Activated CD4-positive, alpha-beta T cell treated with anti-CD3 and anti-CD28 coated beads, Interleukin-2, amount 10 ng/mL, durations not matched to agents 7 days and 5 days (primary cell): ENCODE results near the gene FLT1. TPM values are rescaled to one million over a fixed set of nuclear protein-coding genes. Genes with fewer than 3 reads are reported as not detected.
A peak's percentile ranks its signal among the peaks of the same experiment; 100 is the strongest.

Source experiments
- CTCF ChIA-PET: fragments of 350-600 bp; sonication (Branson Sonifier 250); formaldehyde crosslinking; loops from one replicate; lab custom pipeline; 2021; ENCODE audit warnings: antibody characterized with exemption; lab: Charles Lee
- POLR2A ChIA-PET: fragments of 350-600 bp; sonication (Branson Sonifier 250); formaldehyde crosslinking; loops from one replicate; lab custom pipeline; 2021; ENCODE audit warnings: antibody characterized with exemption; lab: Charles Lee
- DNase-seq: peaks from one replicate; pipeline ENCODE4 v3.0.0-alpha.2; 2020
- H3K27ac Mint-ChIP-seq: one replicate; pipeline ENCODE4 v1.8.0; 2021; ENCODE audit warnings: mild to moderate bottlenecking, moderate library complexity, mixed read lengths
- H3K27me3 Mint-ChIP-seq: one replicate; pipeline ENCODE4 v1.8.0; 2021; ENCODE audit warnings: mixed read lengths
- H3K36me3 Mint-ChIP-seq: one replicate; pipeline ENCODE4 v1.8.0; 2021; ENCODE audit warnings: low read depth, mixed read lengths
- H3K4me1 Mint-ChIP-seq: one replicate; pipeline ENCODE4 v1.8.0; 2021; ENCODE audit warnings: mixed read lengths
- H3K4me3 Mint-ChIP-seq: one replicate; pipeline ENCODE4 v1.8.0; 2021; ENCODE audit warnings: mild to moderate bottlenecking, moderate library complexity, mixed read lengths
- H3K9me3 Mint-ChIP-seq: one replicate; pipeline ENCODE4 v1.8.0; 2021; ENCODE audit warnings: mixed read lengths
- total RNA-seq, 2 experiments: library from RNA; stranded (reverse); gene quantifications; one replicate each; pipeline ENCODE4 v1.2.3, GENCODE V29; 2021

FLT1 gene
- total RNA-seq, 2 experiments from 2014 or later, result 0.32 to 0.71 TPM

DNA sequence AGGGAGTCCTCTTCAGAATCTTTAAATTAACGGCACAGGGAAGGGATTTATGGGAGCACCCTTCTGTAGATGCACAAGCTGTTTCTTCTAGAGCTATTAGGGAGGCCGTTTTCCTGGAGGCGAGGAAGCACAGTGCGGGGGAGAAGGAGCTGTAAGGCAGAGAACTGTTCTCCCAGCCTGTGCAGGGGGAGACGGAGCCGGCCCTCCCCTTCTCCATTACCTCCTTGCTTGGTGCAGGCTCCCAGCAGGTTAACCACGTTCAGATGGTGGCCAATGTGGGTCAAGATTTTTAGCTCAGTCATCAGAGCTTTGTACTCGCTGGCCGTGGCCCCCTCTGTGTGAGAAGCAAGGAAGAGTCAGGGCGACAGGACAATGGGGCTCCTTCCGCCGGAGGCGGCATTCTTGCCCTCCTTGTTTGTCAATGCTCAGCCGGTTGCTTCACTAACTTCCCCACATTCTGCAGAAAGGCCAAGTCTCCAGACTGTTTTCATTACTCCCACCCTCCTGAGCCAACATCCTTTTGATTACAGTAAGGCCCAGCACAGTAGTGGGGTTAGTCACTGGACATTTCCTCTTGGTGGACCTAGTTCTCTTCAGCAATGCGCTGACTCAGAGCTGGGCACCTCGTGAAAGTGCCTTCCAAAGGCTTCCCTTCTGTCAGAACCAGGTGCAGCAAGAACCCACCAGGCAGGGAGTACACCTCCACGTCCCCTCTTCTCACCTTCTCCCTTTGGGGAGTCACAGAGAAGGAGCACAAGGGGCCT is 165.4 kb downstream of the FLT1 start:
- CTCF ChIA-PET, result interaction anchor here (0.6 to 1.2 kb wide), 2 partner anchors 12 to 687 kb away, joined by 3 read pairs; no protein-coding TSS in a partner anchor
- peaks cover 4% of the 10 kb centered on the region for H3K4me1 Mint-ChIP-seq
- H3K27me3 Mint-ChIP-seq, result peaks cover 3% of the 10 kb centered on the region
- H3K36me3 Mint-ChIP-seq, result no peaks in the 10 kb centered on the region
- H3K27ac Mint-ChIP-seq, result no peak overlapping the region
- POLR2A ChIA-PET, result no interaction called here
- no peak overlapping the region for H3K4me3 Mint-ChIP-seq
- H3K9me3 Mint-ChIP-seq, result no peaks in the 10 kb centered on the region
- DNase-seq, result no peak

- Mint-ChIP-seq H3K27me3 (no peaks in the 10 kb centered on the region), H3K4me1 (peaks cover 4% of the 10 kb centered on the region), H3K4me3 (no peak overlapping the region), H3K36me3 (no peaks in the 10 kb centered on the region), H3K27ac (no peak overlapping the region), H3K9me3 (no peaks in the 10 kb centered on the region)
- CTCF ChIA-PET, result no interaction called here
- no peak for DNase-seq
- POLR2A ChIA-PET, result no interaction called here
Observed at GRCh38 chr13:28328271-28328607, 166.7 kb downstream of the FLT1 start.

DNA sequence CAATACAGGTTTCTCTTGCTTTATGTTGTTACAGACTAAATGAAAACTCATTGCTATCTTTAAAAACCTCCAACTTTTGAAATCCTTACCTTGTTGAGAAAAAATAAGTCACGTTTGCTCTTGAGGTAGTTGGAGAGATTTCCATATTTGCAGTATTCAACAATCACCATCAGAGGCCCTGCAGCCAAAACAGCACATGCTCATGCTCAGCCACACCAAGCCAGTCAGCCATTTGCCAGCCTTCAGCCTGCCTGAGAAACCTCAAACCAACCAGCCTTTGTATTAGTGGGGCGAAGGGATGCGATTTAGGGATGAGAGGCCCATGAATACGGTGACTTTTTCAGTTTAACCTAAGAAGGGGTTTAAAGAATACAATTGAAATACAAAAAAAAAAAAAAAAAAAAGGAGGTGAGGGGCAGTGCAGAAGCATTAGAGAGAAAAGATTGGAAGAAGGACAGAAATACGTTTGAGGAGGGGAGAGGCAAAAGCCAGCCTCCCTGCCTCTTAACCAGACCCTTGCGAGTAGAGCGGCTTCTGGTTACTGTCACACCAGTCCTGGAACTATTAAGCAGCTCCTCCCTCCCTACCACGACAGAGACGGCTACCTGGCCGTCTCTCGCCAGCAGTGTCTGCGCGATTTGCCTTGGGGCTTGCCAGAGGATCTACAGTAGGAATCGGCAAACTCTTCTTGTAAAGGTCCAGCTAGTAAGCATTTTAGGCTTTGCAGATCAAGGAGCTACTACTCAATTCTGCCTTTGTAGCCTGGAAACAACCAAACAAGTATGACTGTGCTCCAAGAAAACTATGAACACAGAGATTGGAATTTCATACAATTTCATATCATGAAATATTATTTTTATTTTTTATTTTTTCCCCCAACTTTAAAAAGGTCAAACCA is 167.3 kb downstream of the FLT1 start:
- DNase-seq, result no peak
- Mint-ChIP-seq H3K27ac (no peak overlapping the region), H3K4me3 (no peak overlapping the region), H3K4me1 (peaks cover 3% of the 10 kb centered on the region), H3K9me3 (no peaks in the 10 kb centered on the region), H3K36me3 (no peaks in the 10 kb centered on the region), H3K27me3 (no peaks in the 10 kb centered on the region)
- CTCF ChIA-PET, result no interaction called here
- POLR2A ChIA-PET, result no interaction called here

DNA sequence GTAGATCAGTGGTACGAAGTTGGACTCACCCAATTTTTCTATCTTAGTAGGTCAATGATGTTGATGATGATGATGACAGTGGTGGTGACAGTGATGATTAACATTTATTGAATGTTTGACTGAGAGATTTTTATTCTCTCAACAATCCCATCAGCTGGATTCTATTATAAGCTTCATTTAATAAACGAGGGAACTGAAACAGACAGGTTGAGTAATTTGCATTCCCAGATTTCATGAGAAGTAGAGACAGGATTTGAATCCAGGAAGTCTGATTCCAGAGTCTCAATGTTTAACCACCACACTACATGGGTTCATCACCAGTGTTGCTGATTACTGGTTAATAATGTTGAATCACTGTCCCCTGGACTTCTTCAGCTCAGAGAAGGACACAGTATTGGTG is 168.9 kb downstream of the FLT1 start:
- no peaks in the 10 kb centered on the region for H3K27me3 Mint-ChIP-seq
- H3K4me1 Mint-ChIP-seq, result peaks cover 3% of the 10 kb centered on the region
- H3K36me3 Mint-ChIP-seq, result no peaks in the 10 kb centered on the region
- POLR2A ChIA-PET, result interaction anchor here (1.0 kb wide), 1 partner anchor 311 kb away, joined by 9 read pairs; no protein-coding TSS in a partner anchor
- no peak overlapping the region for H3K27ac Mint-ChIP-seq
- no peak for DNase-seq
- CTCF ChIA-PET, result interaction anchor here (0.6 to 1.7 kb wide), 4 partner anchors 11 to 471 kb away, joined by 3 to 6 read pairs (median 4); no protein-coding TSS in a partner anchor
- no peaks in the 10 kb centered on the region for H3K9me3 Mint-ChIP-seq
- H3K4me3 Mint-ChIP-seq, result no peak overlapping the region

DNA sequence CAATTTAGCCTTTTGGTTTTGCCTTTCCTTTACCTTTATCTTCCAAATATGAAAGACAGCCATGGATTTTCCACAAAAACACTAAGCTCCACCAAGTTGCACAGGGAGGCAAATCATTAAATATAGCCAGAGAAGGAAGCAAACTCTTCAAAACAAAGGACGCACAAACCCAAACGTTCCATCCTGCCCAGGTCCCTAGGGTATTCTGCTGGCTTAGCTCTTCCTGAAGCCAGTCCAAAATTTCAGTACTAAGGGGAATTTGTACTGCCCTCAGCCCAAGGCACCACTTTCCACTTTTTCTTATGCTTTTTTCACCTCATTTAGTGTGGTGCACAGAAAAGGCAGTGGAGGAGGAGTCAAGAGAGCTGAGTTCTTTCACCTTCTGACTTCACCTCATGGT is 169.9 kb downstream of the FLT1 start:
- CTCF ChIA-PET, result interaction anchor here (1.1 to 1.7 kb wide), 4 partner anchors 8 to 472 kb away, joined by 3 to 6 read pairs (median 4); no protein-coding TSS in a partner anchor
- H3K27ac Mint-ChIP-seq, result no peak overlapping the region
- POLR2A ChIA-PET, result interaction anchor here (1.0 kb wide), 1 partner anchor 312 kb away, joined by 9 read pairs; no protein-coding TSS in a partner anchor
- H3K4me3 Mint-ChIP-seq, result no peak overlapping the region
- H3K36me3 Mint-ChIP-seq, result no peaks in the 10 kb centered on the region
- peaks cover 3% of the 10 kb centered on the region for H3K4me1 Mint-ChIP-seq
- H3K9me3 Mint-ChIP-seq, result no peaks in the 10 kb centered on the region
- H3K27me3 Mint-ChIP-seq, result no peaks in the 10 kb centered on the region
- no peak for DNase-seq

DNA sequence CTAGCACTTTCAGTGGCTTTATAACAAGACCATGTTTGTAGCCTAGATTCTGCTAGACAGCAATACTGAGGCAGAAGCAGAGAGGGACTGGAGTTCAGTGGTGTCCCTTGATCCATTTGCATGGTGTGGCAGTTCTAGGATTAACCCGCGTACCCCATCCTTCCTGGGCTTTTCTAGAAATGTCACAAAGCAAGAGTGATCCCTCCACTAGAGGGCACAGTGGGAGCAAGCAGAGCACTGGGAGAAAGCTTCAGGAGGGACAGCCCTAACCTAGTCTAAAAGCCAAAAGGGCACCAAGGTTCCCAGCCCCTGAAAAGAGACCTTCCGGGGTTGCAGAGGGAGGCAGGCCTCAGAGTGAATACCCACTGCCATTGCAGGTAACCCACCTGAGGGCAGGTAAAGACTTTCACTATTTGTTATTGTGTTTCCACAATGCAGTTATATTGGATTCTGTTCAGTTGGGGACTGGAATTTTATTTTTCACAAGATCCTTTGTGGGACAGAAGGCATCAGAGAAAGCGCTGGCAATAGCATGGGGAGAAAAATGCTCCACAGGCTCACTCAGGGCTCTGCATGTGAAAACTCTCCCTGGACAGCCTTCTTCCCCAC is 170.6 kb downstream of the FLT1 start:
- Mint-ChIP-seq H3K9me3 (no peaks in the 10 kb centered on the region), H3K4me3 (no peak overlapping the region), H3K27me3 (no peaks in the 10 kb centered on the region), H3K27ac (no peak overlapping the region), H3K4me1 (peaks cover 3% of the 10 kb centered on the region), H3K36me3 (no peaks in the 10 kb centered on the region)
- POLR2A ChIA-PET, result interaction anchor here (0.7 kb wide), 1 partner anchor 334 kb away, joined by 3 read pairs; no protein-coding TSS in a partner anchor
- CTCF ChIA-PET, result interaction anchor here (0.7 to 1.7 kb wide), 7 partner anchors 9 to 490 kb away, joined by 3 to 6 read pairs (median 3); no protein-coding TSS in a partner anchor
- peak; percentile 69 for DNase-seq

DNA sequence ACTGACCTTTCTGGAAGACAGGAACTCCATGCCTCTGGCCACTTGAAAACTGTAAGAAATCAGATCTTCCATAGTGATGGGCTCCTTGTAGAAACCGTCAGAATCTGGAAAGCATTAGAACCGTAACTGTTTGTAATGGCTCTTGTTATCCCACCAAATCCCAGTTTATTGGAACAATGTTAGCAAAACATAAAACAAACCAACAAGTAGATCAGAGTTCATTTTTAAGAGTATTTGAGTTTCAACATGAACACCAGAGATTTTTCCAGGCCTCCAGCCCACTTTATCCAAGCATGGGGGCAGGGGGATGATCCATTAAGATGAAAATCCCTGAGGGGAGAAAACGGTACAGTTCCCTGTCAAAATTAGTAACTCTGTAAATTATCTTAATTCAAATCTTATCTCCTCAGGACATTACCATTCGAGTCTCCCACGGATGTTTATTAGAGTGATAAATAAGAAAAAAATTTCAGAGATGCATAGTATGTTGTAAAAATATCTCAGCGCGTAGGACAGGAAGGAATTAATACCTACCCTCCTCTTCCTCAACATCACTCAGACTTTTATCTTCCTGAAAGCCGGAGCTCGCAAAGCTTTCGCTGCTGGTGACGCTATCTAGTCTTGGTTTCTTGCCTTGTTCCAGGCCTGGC is 172.5 kb downstream of the FLT1 start:
- Mint-ChIP-seq H3K9me3 (no peaks in the 10 kb centered on the region), H3K4me3 (no peak overlapping the region), H3K27ac (no peak overlapping the region), H3K27me3 (no peaks in the 10 kb centered on the region), H3K36me3 (no peaks in the 10 kb centered on the region), H3K4me1 (peaks cover 3% of the 10 kb centered on the region)
- DNase-seq, result no peak
- CTCF ChIA-PET, result interaction anchor here (1.0 kb wide), 1 partner anchor 24 kb away, joined by 3 read pairs; no protein-coding TSS in a partner anchor
- POLR2A ChIA-PET, result no interaction called here

GRCh38 chr13:28321756-28322155 is 173.2 kb downstream of the FLT1 start:
- Mint-ChIP-seq H3K4me1 (peaks cover 3% of the 10 kb centered on the region), H3K27ac (no peak overlapping the region), H3K36me3 (no peaks in the 10 kb centered on the region), H3K9me3 (no peaks in the 10 kb centered on the region), H3K27me3 (no peaks in the 10 kb centered on the region), H3K4me3 (no peak overlapping the region)
- no peak for DNase-seq
- POLR2A ChIA-PET, result no interaction called here
- CTCF ChIA-PET, result interaction anchor here (1.0 kb wide), 1 partner anchor 23 kb away, joined by 3 read pairs; no protein-coding TSS in a partner anchor

GRCh38 chr13:28320884-28321574 is 173.9 kb downstream of the FLT1 start:
- Mint-ChIP-seq H3K27ac (no peak overlapping the region), H3K36me3 (no peaks in the 10 kb centered on the region), H3K9me3 (no peaks in the 10 kb centered on the region), H3K4me1 (peaks cover 3% of the 10 kb centered on the region), H3K27me3 (no peaks in the 10 kb centered on the region), H3K4me3 (no peak overlapping the region)
- no peak for DNase-seq
- CTCF ChIA-PET, result interaction anchor here (1.0 to 1.2 kb wide), 2 partner anchors 22 to 476 kb away, joined by 3 read pairs; no protein-coding TSS in a partner anchor
- POLR2A ChIA-PET, result no interaction called here

GRCh38 chr13:28320209-28320608 is 174.7 kb downstream of the FLT1 start:
- no peaks in the 10 kb centered on the region for H3K9me3 Mint-ChIP-seq
- CTCF ChIA-PET, result interaction anchor here (1.2 kb wide), 1 partner anchor 476 kb away, joined by 3 read pairs; no protein-coding TSS in a partner anchor
- no peak for DNase-seq
- no peak overlapping the region for H3K27ac Mint-ChIP-seq
- H3K36me3 Mint-ChIP-seq, result no peaks in the 10 kb centered on the region
- H3K27me3 Mint-ChIP-seq, result no peaks in the 10 kb centered on the region
- no peak overlapping the region for H3K4me3 Mint-ChIP-seq
- H3K4me1 Mint-ChIP-seq, result peaks cover 3% of the 10 kb centered on the region
- POLR2A ChIA-PET, result no interaction called here

DNA sequence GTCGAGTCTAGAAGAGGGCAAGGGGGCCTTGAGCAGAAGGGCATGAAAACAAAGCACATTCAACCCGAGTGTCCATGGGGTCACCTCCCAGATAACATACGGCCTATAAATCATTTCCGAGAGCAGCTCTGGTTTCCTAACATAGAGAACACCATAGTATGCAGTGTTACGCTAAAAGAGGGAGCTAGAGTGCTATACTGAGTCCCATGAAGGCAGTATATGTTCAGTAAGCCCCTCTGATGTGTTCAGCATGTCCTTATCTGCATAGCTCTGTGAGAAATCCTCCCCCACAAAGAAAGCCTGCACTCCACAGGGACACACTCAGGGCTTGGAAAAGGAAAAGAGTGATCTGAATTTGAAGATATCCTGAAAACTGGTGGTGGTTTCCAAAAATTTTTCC is 175.4 kb downstream of the FLT1 start:
- no peak for DNase-seq
- CTCF ChIA-PET, result interaction anchor here (0.5 kb wide), 1 partner anchor 10 kb away, joined by 4 read pairs; no protein-coding TSS in a partner anchor
- Mint-ChIP-seq H3K36me3 (no peaks in the 10 kb centered on the region), H3K9me3 (no peaks in the 10 kb centered on the region), H3K27me3 (no peaks in the 10 kb centered on the region), H3K27ac (no peak overlapping the region), H3K4me3 (no peak overlapping the region), H3K4me1 (peaks cover 3% of the 10 kb centered on the region)
- POLR2A ChIA-PET, result no interaction called here
